ENCODE results near the gene BARX2.

DNA sequence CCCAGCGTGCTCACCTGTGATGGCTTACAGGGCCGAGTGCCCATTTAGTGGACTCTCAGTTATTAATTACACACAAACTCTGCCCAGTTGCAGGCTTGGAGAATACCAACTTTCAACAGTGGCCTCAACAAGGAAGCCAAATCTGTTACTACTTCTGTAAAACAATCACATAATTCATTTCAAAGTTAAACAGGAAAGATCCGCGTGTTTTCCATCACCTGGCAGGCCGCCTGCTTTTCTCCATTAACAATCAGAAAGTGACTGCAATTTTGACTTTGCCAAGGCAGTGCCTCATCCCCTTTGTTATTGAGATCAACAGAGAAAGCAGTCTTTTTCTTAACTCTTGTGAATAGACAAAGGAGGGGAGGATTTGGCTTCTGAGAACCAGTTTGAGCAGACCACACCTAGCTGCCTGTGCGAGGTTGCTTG is 77.7 kb downstream of the BARX2 start:
- TF ChIP-seq, protein P1, sequence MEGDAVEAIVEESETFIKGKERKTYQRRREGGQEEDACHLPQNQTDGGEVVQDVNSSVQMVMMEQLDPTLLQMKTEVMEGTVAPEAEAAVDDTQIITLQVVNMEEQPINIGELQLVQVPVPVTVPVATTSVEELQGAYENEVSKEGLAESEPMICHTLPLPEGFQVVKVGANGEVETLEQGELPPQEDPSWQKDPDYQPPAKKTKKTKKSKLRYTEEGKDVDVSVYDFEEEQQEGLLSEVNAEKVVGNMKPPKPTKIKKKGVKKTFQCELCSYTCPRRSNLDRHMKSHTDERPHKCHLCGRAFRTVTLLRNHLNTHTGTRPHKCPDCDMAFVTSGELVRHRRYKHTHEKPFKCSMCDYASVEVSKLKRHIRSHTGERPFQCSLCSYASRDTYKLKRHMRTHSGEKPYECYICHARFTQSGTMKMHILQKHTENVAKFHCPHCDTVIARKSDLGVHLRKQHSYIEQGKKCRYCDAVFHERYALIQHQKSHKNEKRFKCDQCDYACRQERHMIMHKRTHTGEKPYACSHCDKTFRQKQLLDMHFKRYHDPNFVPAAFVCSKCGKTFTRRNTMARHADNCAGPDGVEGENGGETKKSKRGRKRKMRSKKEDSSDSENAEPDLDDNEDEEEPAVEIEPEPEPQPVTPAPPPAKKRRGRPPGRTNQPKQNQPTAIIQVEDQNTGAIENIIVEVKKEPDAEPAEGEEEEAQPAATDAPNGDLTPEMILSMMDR (conservative IDR thresholded peaks at IDR 0.05; ENCODE audit: low read depth, low read length): no peak
- TF ChIP-seq SMC3 (IDR thresholded peaks at IDR 0.05; ENCODE audit: low read depth, low read length) (no peak), FOS (IDR thresholded peaks at IDR 0.05; ENCODE audit: low read depth, low read length) (no peak), MAFK (IDR thresholded peaks at IDR 0.05; ENCODE audit: low read depth, low read length) (no peak), MXI1 (IDR thresholded peaks at IDR 0.05; ENCODE audit: borderline replicate concordance, low read depth, low read length) (no peak), BHLHE40 (IDR thresholded peaks at IDR 0.05; ENCODE audit: low read depth, low read length) (no peak), MAZ (IDR thresholded peaks at IDR 0.05; ENCODE audit: borderline replicate concordance, low read depth, low read length) (no peak), POLR2A (IDR thresholded peaks at IDR 0.05; ENCODE audit: low read depth, low read length) (no peak), CEBPB (IDR thresholded peaks at IDR 0.05; ENCODE audit: low read depth, low read length) (no peak), NFE2L2 (IDR thresholded peaks at IDR 0.05; ENCODE audit: low read depth, low read length) (no peak), RAD21 (IDR thresholded peaks at IDR 0.05; ENCODE audit: low read length) (no peak)
- TF ChIP-seq, protein P2, sequence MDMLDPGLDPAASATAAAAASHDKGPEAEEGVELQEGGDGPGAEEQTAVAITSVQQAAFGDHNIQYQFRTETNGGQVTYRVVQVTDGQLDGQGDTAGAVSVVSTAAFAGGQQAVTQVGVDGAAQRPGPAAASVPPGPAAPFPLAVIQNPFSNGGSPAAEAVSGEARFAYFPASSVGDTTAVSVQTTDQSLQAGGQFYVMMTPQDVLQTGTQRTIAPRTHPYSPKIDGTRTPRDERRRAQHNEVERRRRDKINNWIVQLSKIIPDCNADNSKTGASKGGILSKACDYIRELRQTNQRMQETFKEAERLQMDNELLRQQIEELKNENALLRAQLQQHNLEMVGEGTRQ (IDR thresholded peaks at IDR 0.05; ENCODE audit: low read depth, low read length): no peak
- TF ChIP-seq, protein P3, sequence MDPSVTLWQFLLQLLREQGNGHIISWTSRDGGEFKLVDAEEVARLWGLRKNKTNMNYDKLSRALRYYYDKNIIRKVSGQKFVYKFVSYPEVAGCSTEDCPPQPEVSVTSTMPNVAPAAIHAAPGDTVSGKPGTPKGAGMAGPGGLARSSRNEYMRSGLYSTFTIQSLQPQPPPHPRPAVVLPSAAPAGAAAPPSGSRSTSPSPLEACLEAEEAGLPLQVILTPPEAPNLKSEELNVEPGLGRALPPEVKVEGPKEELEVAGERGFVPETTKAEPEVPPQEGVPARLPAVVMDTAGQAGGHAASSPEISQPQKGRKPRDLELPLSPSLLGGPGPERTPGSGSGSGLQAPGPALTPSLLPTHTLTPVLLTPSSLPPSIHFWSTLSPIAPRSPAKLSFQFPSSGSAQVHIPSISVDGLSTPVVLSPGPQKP (IDR thresholded peaks at IDR 0.05; ENCODE audit: borderline replicate concordance, low read depth, low read length): no peak

Measured in IMR-90 (cell line).